GM10248 (cell line): Measurements from ENCODE around the gene SLC25A21.

Experiments used
- CTCF ChIA-PET: fragments of 300-600 bp; sonication (Branson Sonifier 250); formaldehyde crosslinking; extraction: SDS; loops from one replicate; lab custom pipeline; 2021; ENCODE audit warnings: antibody characterized with exemption; lab: Yijun Ruan, JAX
- POLR2A ChIA-PET: fragments of 350-650 bp; sonication (Branson Sonifier 250); formaldehyde crosslinking; extraction: SDS; loops from one replicate; lab custom pipeline; 2020; ENCODE audit warnings: antibody characterized with exemption; lab: Yijun Ruan, JAX
- DNase-seq: peaks from one replicate; pipeline ENCODE4 v3.0.0; 2012; ENCODE audit errors: extremely low spot score
- TF ChIP-seq, protein P1 (sequence below): IDR thresholded peaks from 2 replicates; pipeline ENCODE4 v1.5.1; 2012; ENCODE audit warnings: mild to moderate bottlenecking, low read depth; ENCODE audit errors: extremely low read depth, missing control alignments, control extremely low read depth

SLC25A21 gene

GRCh38 chr14:36941783-36942521 is 230.5 kb downstream of the SLC25A21 start:
- DNase-seq, result peak; percentile 35
- ChIA-PET CTCF (interaction anchor here (0.6 to 3.1 kb wide), 27 partner anchors 8 to 871 kb away, joined by 3 to 41 read pairs (median 4); no protein-coding TSS in a partner anchor), POLR2A (interaction anchor here (0.6 kb wide), 1 partner anchor 388 kb away, joined by 4 read pairs; no protein-coding TSS in a partner anchor)

GRCh38 chr14:36940476-36940875 is 231.9 kb downstream of the SLC25A21 start:
- TF ChIP-seq, protein P1, sequence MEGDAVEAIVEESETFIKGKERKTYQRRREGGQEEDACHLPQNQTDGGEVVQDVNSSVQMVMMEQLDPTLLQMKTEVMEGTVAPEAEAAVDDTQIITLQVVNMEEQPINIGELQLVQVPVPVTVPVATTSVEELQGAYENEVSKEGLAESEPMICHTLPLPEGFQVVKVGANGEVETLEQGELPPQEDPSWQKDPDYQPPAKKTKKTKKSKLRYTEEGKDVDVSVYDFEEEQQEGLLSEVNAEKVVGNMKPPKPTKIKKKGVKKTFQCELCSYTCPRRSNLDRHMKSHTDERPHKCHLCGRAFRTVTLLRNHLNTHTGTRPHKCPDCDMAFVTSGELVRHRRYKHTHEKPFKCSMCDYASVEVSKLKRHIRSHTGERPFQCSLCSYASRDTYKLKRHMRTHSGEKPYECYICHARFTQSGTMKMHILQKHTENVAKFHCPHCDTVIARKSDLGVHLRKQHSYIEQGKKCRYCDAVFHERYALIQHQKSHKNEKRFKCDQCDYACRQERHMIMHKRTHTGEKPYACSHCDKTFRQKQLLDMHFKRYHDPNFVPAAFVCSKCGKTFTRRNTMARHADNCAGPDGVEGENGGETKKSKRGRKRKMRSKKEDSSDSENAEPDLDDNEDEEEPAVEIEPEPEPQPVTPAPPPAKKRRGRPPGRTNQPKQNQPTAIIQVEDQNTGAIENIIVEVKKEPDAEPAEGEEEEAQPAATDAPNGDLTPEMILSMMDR, result no peak
- no peak for DNase-seq
- CTCF ChIA-PET, result interaction anchor here (1.9 to 3.1 kb wide), 3 partner anchors 10 to 387 kb away, joined by 4 to 41 read pairs (median 13); no protein-coding TSS in a partner anchor
- POLR2A ChIA-PET, result no interaction called here

More at GRCh38 chr14:36941783-36942521, 230.5 kb downstream of the SLC25A21 start:
- TF ChIP-seq, protein P1, result peak; percentile 98

DNA sequence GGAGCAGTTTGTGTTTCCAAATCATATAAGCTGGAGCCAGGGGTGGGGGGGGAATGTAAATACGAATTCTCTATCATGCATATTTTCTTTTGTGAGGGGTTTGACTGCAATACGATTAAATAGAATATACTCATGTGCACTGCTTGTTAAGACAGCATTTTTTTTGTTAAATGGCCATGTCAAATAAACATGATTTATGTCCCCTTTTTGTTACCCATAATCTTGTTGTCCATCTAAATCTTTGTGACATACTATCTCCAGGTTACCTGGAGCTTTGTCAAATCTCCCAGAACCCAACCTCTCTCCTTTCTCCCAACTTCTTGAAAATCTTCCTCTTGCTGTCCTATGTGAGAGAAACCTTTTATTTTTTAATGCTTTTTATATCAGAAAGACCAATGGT is 233.1 kb downstream of the SLC25A21 start:
- ChIA-PET POLR2A (no interaction called here), CTCF (interaction anchor here (1.0 to 1.9 kb wide), 4 partner anchors 9 to 1056 kb away, joined by 3 to 4 read pairs (median 3); no protein-coding TSS in a partner anchor)
- TF ChIP-seq, protein P1, result no peak
- DNase-seq, result no peak

DNA sequence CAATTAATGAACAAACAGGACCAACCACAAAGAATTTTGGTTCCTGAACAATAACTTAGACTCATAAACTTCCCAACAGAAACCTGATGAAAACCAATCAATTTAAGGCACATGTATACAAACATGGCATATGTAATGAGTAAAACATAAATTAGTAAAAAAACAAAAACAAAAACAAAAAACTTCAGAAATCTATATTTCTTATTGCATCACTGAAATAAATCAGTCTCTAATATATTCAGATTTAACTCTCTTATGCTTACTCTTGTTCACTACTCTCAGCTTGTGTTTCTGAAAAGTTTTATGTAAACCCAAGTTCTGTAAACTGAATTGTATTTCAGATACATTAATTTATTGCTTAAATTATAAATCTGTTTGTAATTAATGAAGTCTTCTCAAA is 233.7 kb downstream of the SLC25A21 start:
- TF ChIP-seq, protein P1, result no peak
- ChIA-PET POLR2A (no interaction called here), CTCF (interaction anchor here (1.0 to 1.3 kb wide), 3 partner anchors 66 to 1055 kb away, joined by 3 read pairs; no protein-coding TSS in a partner anchor)
- no peak for DNase-seq

- TF ChIP-seq, protein P1, result no peak
- CTCF ChIA-PET, result no interaction called here
- no peak for DNase-seq
- POLR2A ChIA-PET, result no interaction called here
These were observed 236.3 kb downstream of the SLC25A21 start for GRCh38 chr14:36935976-36936678.

DNA sequence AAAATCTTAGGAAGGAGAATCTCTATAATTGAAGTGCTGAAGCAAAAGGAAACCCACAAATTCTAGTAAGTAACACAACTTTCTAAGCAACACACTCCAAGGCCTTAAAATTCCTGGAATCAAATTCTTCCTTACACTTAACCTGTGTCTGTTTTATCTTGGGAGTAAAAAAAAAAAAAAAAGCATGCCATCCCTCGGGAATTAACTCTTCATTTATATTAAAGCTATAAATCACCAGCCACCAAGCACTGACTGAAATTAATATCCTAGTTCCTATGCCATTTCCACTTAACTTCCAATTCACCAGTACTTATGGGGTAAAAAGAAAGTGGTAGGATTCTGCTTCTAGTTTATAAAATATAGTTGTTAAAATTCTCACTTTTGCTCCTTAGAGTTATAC is 238.1 kb downstream of the SLC25A21 start:
- CTCF ChIA-PET, result interaction anchor here (1.4 kb wide), 1 partner anchor 7 kb away, joined by 6 read pairs; no protein-coding TSS in a partner anchor
- POLR2A ChIA-PET, result no interaction called here
- TF ChIP-seq, protein P1, result no peak

More for the DNA sequence above, 238.1 kb downstream of the SLC25A21 start:
- no peak for DNase-seq
